OCI-LY7 (cell line): ENCODE results near the gene ANXA4.

Experiments
- CTCF ChIP-seq: fragments of 200-600 bp; sonication (generic); conservative IDR thresholded peaks from 2 replicates; pipeline ENCODE4 v1.5.1; 2014; ENCODE audit warnings: mild to moderate bottlenecking, antibody characterized with exemption, low read length, moderate library complexity, mixed read lengths
- EZH2phosphoT487 ChIP-seq: fragments of 200-600 bp; sonication (generic); IDR thresholded peaks from 2 replicates; pipeline ENCODE4 v1.6.1; 2018; ENCODE audit warnings: low read depth, borderline replicate concordance, mild to moderate bottlenecking, mixed run types, antibody characterized with exemption, low read length, moderate library complexity, mixed read lengths

- TF ChIP-seq CTCF (no peak), EZH2phosphoT487 (no peak)
These were observed 27.3 kb downstream of the ANXA4 start for GRCh38 chr2:69769272-69769671.
